GM23338 (cell line): ENCODE results near the gene GYPE. TPM values are rescaled to one million over a fixed set of nuclear protein-coding genes. Genes with fewer than 3 reads are reported as not detected.
"Not testable (repeated sequence)": the region's sequence is repeated elsewhere in the genome, so short reads cannot be mapped to it uniquely, and the experiment has no call there.

Experiments
- ATAC-seq: fragments of 200-7000 bp; cut with Tn5 transposase; 3 replicates; pipeline ENCODE4 v1.9.1; 2020
- DNase-seq: peaks from one replicate; pipeline ENCODE4 v3.0.0-alpha.2; 2015; ENCODE audit warnings: low spot score
- H2AFZ ChIP-seq: fragments of 200-600 bp; sonication (generic); 2 replicates; pipeline ENCODE4 v1.8.0; 2016; ENCODE audit warnings: antibody characterized with exemption, mild to moderate bottlenecking, moderate library complexity
- H3F3A ChIP-seq: fragments of 200-600 bp; sonication (generic); replicated peaks from 2 replicates; pipeline ENCODE4 v1.8.0; 2017; ENCODE audit warnings: antibody characterized with exemption, mixed run types, low read depth
- H3K27ac ChIP-seq: fragments of 200-600 bp; sonication (generic); 2 replicates; pipeline ENCODE4 v1.6.1; 2016; ENCODE audit warnings: low read depth
- H3K27me3 ChIP-seq: fragments of 200-600 bp; sonication (generic); 2 replicates; pipeline ENCODE4 v1.8.0; 2016; ENCODE audit warnings: mild to moderate bottlenecking, mixed run types, moderate library complexity; ENCODE audit not compliant: insufficient read depth
- H3K36me3 ChIP-seq: fragments of 200-600 bp; sonication (generic); 2 replicates; pipeline ENCODE4 v1.8.0; 2016; ENCODE audit warnings: mild to moderate bottlenecking; ENCODE audit not compliant: insufficient read depth
- H3K4me1 ChIP-seq: fragments of 200-600 bp; sonication (generic); 2 replicates; pipeline ENCODE4 v1.8.0; 2016; ENCODE audit warnings: mild to moderate bottlenecking, moderate library complexity; ENCODE audit not compliant: insufficient read depth
- H3K4me2 ChIP-seq: fragments of 200-600 bp; sonication (generic); 2 replicates; pipeline ENCODE4 v1.7.1; 2017; ENCODE audit warnings: mixed run types
- H3K4me3 ChIP-seq: fragments of 200-600 bp; sonication (generic); 2 replicates; pipeline ENCODE4 v1.6.1; 2016; ENCODE audit warnings: mixed run types
- H3K79me2 ChIP-seq: fragments of 200-600 bp; sonication (generic); replicated peaks from 2 replicates; pipeline ENCODE4 v1.8.0; 2017; ENCODE audit warnings: mild to moderate bottlenecking; ENCODE audit not compliant: insufficient read depth
- H3K9me2 ChIP-seq: fragments of 200-600 bp; sonication (generic); 2 replicates; pipeline ENCODE4 v1.8.0; 2017; ENCODE audit not compliant: insufficient read depth
- H4K20me1 ChIP-seq: fragments of 200-600 bp; sonication (generic); replicated peaks from 2 replicates; pipeline ENCODE4 v1.8.0; 2017; ENCODE audit warnings: mild to moderate bottlenecking; ENCODE audit not compliant: insufficient read depth
- H3K27ac Mint-ChIP-seq: 2 replicates; pipeline ENCODE4 v1.8.0; 2020; ENCODE audit warnings: inconsistent platforms, mild to moderate bottlenecking, moderate library complexity, mixed read lengths
- H3K27me3 Mint-ChIP-seq: 3 replicates; pipeline ENCODE4 v1.8.0; 2022; ENCODE audit warnings: low read depth, mild to moderate bottlenecking, moderate library complexity, mixed read lengths, inconsistent platforms; ENCODE audit not compliant: insufficient read depth, poor library complexity
- H3K36me3 Mint-ChIP-seq: 3 replicates; pipeline ENCODE4 v1.8.0; 2021; ENCODE audit warnings: low read depth, mild to moderate bottlenecking, inconsistent platforms, moderate library complexity, mixed read lengths
- H3K4me1 Mint-ChIP-seq: 3 replicates; pipeline ENCODE4 v1.8.0; 2020; ENCODE audit warnings: mild to moderate bottlenecking, inconsistent platforms, mixed read lengths
- H3K4me3 Mint-ChIP-seq: 3 replicates; pipeline ENCODE4 v1.8.0; 2021; ENCODE audit warnings: moderate library complexity, mild to moderate bottlenecking, inconsistent platforms, mixed read lengths
- H3K9me3 Mint-ChIP-seq: 3 replicates; pipeline ENCODE4 v1.8.0; 2020; ENCODE audit warnings: moderate library complexity, mild to moderate bottlenecking, inconsistent platforms, mixed read lengths
- long read RNA-seq: library from polyadenylated mRNA; unstranded; transcript quantifications from one replicate; pipeline ENCODE4 v2.0.0, GENCODE V29; 2020; ENCODE audit not compliant: unreplicated experiment
- polyA plus RNA-seq: library from polyadenylated mRNA; unstranded; fragments of >200 nt; fragmentation: Nextera tagmentation; extraction: Ambion mirVana; gene quantifications from 2 replicates; pipeline ENCODE4 v1.2.1, GENCODE V29; 2016
- total RNA-seq: library from RNA; depleted of rRNA; stranded (reverse); fragments of >200 nt; shearing (Covaris generic); gene quantifications from 2 replicates; pipeline ENCODE4 v1.2.3, GENCODE V29; 2014; rRNA removed

The GYPE gene
- not detected in 2 replicates for total RNA-seq
- polyA plus RNA-seq = 0.24 TPM in 1 of 2 replicates, not detected in the other
- long read RNA-seq = 0 reads

DNA sequence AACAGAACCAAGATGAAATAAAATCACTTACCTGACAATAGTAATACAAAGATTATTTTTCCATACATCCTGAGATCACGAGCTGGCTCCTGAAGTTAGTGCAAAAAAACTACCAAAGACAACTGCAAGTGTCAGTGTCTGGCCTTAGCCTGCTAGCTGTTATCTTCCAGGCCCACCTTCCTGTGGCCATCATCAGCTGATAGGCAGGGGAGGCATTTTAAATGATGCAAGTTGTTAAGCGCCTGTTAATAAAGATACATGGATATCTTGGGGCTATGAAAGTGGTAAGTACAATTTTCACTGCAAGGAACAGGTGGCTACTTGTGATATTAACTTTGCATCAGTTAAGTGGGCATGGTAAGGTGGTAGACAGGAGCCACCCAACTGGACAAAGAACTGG lies at the start of gene GYPE:
GYPE (minus strand) TSS at position 120 of the 400 bp plus-strand sequence; CDS start at position 68, 52 bp downstream.
- H3K4me3 Mint-ChIP-seq, H4K20me1 ChIP-seq, H2AFZ ChIP-seq, H3K27me3 Mint-ChIP-seq, H3K27me3 ChIP-seq, H3K4me3 ChIP-seq, H3K27ac Mint-ChIP-seq, H3K4me2 ChIP-seq, H3K79me2 ChIP-seq, H3K27ac ChIP-seq, H3K4me1 ChIP-seq, H3K9me2 ChIP-seq, H3F3A ChIP-seq, H3K9me3 Mint-ChIP-seq, H3K36me3 ChIP-seq, ATAC-seq, H3K4me1 Mint-ChIP-seq, DNase-seq, H3K36me3 Mint-ChIP-seq: not testable (repeated sequence)

DNA sequence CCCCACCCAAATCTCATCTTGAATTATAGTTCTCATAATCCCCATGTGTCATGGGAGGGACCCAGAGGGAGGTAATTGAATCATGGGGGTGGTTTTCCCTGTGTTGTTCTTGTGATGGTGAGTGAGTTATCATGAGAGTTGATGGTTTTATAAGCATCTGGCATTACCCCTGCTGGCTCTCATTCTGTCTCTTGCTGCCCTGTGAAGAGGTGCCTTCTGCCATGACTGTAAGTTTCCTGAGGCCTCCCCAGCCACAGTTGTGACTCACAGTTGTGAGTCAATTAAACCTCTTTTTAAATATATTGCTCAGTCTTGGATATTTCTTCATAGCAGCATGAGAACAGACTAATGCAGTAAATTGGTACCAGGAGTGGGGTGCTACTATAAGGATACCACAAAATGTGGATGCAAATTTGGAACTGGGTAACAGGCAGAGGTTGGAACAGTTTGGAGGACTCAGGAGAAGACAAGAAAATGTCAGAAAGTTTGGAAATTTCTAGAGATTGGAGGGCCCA lies 46.2 kb upstream of the GYPE start:
- not testable (repeated sequence) for H3K27me3 Mint-ChIP-seq, H3K79me2 ChIP-seq, H3F3A ChIP-seq, H3K4me3 Mint-ChIP-seq, H3K4me1 Mint-ChIP-seq, H4K20me1 ChIP-seq, DNase-seq, ATAC-seq, H3K9me2 ChIP-seq, H3K4me1 ChIP-seq, H3K27me3 ChIP-seq, H3K4me2 ChIP-seq, H3K4me3 ChIP-seq, H3K27ac Mint-ChIP-seq, H2AFZ ChIP-seq, H3K36me3 ChIP-seq, H3K27ac ChIP-seq
- Mint-ChIP-seq H3K36me3 (peaks cover 14% of the 10 kb centered on the region; the same call in 2 of the 3 replicates), H3K9me3 (peaks cover 27% of the 10 kb centered on the region)

DNA sequence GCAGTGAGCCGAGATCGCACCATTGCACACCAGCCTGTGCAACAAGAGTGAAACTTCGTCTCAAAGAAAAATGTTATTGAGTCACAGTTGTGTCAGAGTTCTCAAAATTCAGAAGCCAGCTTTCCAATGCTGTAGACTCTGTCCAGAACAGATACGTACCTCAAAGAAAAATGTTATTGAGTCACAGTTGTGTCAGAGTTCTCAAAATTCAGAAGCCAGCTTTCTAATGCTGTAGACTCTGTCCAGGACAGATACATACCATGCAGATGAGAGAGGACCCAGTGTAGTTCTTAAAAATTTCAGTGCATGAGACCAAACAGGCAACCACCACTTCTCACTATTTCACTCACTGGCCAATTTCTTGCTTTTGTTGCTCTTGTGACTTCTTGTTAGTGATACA lies 45.6 kb upstream of the GYPE start:
- H3K36me3 Mint-ChIP-seq = peaks cover 14% of the 10 kb centered on the region; the same call in 2 of the 3 replicates

DNA sequence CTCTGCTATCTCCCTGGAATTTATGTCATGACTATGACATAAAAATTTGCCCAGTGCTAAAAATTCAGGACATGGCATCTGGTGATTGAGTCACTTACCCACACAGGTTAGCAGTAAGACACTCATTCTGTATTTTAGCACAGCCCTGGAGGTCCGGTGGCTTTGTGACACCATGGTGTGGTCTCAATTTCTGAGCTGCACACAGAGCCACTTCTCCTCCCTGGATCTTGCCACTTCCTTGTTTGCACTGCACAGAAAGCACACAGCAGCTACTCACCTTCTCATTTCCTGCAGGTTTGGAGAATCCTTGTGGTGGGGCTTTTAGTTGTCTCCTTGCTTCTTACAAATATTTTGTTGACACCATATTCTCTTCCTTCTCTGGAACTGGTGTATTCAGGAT lies 44.8 kb upstream of the GYPE start:
- H3K36me3 ChIP-seq, ATAC-seq, H3K27me3 Mint-ChIP-seq, H3K27me3 ChIP-seq, H3K27ac Mint-ChIP-seq, H4K20me1 ChIP-seq, H3K27ac ChIP-seq, H3K4me1 Mint-ChIP-seq, H3K9me2 ChIP-seq, H3F3A ChIP-seq, H2AFZ ChIP-seq, H3K4me3 ChIP-seq, H3K79me2 ChIP-seq, H3K4me3 Mint-ChIP-seq, H3K4me2 ChIP-seq, DNase-seq, H3K4me1 ChIP-seq: not testable (repeated sequence)
- Mint-ChIP-seq H3K36me3 (peaks cover 14% of the 10 kb centered on the region; the same call in 2 of the 3 replicates), H3K9me3 (peaks cover 27% of the 10 kb centered on the region)

More for the DNA sequence above, 45.6 kb upstream of the GYPE start:
- not testable (repeated sequence) for H3K4me1 Mint-ChIP-seq, H3K9me2 ChIP-seq, H3K27me3 ChIP-seq, DNase-seq, H3K27me3 Mint-ChIP-seq, H3K4me3 Mint-ChIP-seq, H3K27ac Mint-ChIP-seq, H3K36me3 ChIP-seq, H4K20me1 ChIP-seq, ATAC-seq, H3K79me2 ChIP-seq, H3F3A ChIP-seq, H3K4me2 ChIP-seq, H3K4me3 ChIP-seq, H2AFZ ChIP-seq, H3K27ac ChIP-seq, H3K4me1 ChIP-seq
- peaks cover 27% of the 10 kb centered on the region for H3K9me3 Mint-ChIP-seq

DNA sequence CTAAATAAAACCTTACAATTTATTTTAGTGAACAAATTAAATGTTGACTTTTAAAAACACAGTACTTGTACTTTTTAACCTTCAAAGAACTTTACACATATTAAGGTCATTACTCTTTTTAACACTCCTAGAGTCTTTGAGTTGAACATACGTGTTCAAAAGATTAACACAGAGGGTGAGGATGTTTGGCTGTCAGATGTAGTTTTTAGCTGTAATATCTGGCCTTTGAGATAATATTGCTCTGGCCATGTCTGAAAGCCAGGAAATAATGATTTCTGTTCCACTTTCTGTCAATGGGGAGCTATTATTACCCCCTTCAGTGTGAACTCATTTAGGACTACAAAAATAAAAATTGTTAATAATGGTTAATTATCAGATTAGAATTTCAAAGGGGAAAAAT lies 42.1 kb upstream of the GYPE start:
- DNase-seq, H3K79me2 ChIP-seq, H3F3A ChIP-seq, ATAC-seq, H3K27me3 ChIP-seq, H3K36me3 ChIP-seq, H3K4me1 ChIP-seq, H3K4me1 Mint-ChIP-seq, H3K4me3 ChIP-seq, H3K9me2 ChIP-seq, H3K4me2 ChIP-seq, H3K27me3 Mint-ChIP-seq, H3K27ac ChIP-seq, H3K4me3 Mint-ChIP-seq, H3K27ac Mint-ChIP-seq, H4K20me1 ChIP-seq, H2AFZ ChIP-seq: not testable (repeated sequence)
- peaks cover 14% of the 10 kb centered on the region; the same call in 2 of the 3 replicates for H3K36me3 Mint-ChIP-seq
- peaks cover 21% of the 10 kb centered on the region for H3K9me3 Mint-ChIP-seq

DNA sequence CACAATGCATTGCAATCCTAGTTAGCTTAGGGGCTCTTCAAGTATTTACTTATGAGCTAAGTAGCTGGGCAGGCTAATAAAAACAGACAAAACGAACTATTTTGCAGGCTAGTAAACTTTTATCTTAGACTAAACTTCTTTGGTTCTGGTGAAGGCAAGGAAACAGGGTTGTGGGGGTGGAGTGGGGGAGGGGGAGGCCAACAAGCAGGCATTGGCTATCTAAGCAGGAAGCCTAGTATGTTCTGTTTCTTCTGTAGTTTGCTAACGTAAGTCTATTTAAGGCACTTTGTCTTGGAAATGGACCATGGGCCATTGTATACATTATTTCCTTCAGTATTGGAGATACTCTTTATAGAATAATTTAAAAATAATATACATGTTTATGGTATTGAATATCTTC lies 35.3 kb upstream of the GYPE start:
- not testable (repeated sequence) for H3K4me1 Mint-ChIP-seq, H3K27me3 ChIP-seq, H3K4me2 ChIP-seq, H3K36me3 ChIP-seq, H2AFZ ChIP-seq, H3K27me3 Mint-ChIP-seq, DNase-seq, H4K20me1 ChIP-seq, H3K4me3 ChIP-seq, H3K4me3 Mint-ChIP-seq, H3K79me2 ChIP-seq, ATAC-seq, H3K4me1 ChIP-seq, H3K36me3 Mint-ChIP-seq, H3F3A ChIP-seq, H3K27ac ChIP-seq, H3K9me3 Mint-ChIP-seq, H3K9me2 ChIP-seq
- H3K27ac Mint-ChIP-seq = peak overlapping the region; percentile 84
